ENCODE results near the gene AOPEP. TPM values are rescaled to one million over a fixed set of nuclear protein-coding genes. Genes with fewer than 3 reads are reported as not detected.

Gene AOPEP
- total and polyA plus RNA-seq, 2 donors (not counting 1 experiment from before 2014, with no cell fraction given), result 66.1 to 94.1 TPM

DNA sequence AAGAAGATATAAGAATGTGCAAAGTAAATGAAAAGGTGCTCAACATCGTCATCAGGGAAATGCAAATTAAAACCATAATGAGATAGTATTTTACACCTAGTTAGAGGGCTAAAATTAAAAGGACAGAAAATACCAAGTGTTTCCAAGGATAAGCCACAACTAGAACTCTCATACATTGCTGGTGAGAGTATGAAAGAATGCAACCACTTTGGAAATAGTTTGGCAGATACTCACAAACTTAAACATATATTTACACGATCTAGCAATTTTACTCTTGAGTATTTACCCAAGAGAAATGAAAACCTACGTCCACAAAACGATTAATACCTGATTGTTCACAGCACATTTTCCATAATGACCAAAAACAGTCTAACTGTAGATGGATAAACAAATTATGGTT lies 51.5 kb downstream of the AOPEP start:
- Histone ChIP-seq H3K79me2 (ENCODE audit: control insufficient read depth, insufficient read depth, low read length) (no peaks in the 10 kb centered on the region), H3K27ac (ENCODE audit: insufficient read depth, low read length) (no peak overlapping the region), H4K20me1 (ENCODE audit: control insufficient read depth, extremely low read depth, insufficient read depth, low read length) (no peaks in the 10 kb centered on the region), H3K4me2 (ENCODE audit: extremely low read depth, insufficient read depth, low read length) (no peak overlapping the region), H3K9me3 (ENCODE audit: control insufficient read depth, insufficient read depth, low read depth, low read length) (no peaks in the 10 kb centered on the region), H3K27me3 (ENCODE audit: control insufficient read depth, insufficient read depth, low read length) (no peaks in the 10 kb centered on the region), H3K9ac (ENCODE audit: insufficient read depth, low read length) (no peak overlapping the region), H2AFZ (ENCODE audit: low read length) (no peak overlapping the region), H3K4me3 (replicated peaks in 1 of 4; ENCODE audit: control extremely low read depth in 1 of 4, insufficient read depth in 1 of 4, low read depth in 3 of 4, low read length in 4 of 4) (no peak overlapping the region), H3K4me1 (ENCODE audit: control insufficient read depth, extremely low read depth, insufficient read depth, low read length) (peaks cover 4% of the 10 kb centered on the region), H3K36me3 (ENCODE audit: control insufficient read depth, insufficient read depth, low read length) (no peaks in the 10 kb centered on the region)
- no peak for DNase-seq (ENCODE audit: low read depth in 2 of 2)
- TF ChIP-seq EZH2 (IDR thresholded peaks at IDR 0.05; ENCODE audit: low read length, missing control alignments), result no peak
- TF ChIP-seq, protein P1, sequence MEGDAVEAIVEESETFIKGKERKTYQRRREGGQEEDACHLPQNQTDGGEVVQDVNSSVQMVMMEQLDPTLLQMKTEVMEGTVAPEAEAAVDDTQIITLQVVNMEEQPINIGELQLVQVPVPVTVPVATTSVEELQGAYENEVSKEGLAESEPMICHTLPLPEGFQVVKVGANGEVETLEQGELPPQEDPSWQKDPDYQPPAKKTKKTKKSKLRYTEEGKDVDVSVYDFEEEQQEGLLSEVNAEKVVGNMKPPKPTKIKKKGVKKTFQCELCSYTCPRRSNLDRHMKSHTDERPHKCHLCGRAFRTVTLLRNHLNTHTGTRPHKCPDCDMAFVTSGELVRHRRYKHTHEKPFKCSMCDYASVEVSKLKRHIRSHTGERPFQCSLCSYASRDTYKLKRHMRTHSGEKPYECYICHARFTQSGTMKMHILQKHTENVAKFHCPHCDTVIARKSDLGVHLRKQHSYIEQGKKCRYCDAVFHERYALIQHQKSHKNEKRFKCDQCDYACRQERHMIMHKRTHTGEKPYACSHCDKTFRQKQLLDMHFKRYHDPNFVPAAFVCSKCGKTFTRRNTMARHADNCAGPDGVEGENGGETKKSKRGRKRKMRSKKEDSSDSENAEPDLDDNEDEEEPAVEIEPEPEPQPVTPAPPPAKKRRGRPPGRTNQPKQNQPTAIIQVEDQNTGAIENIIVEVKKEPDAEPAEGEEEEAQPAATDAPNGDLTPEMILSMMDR (conservative IDR thresholded peaks at IDR 0.05 in 1 of 2, IDR thresholded peaks at IDR 0.05 in 1 of 2; ENCODE audit: low read depth in 1 of 2, low read length in 2 of 2), result no peak

DNA sequence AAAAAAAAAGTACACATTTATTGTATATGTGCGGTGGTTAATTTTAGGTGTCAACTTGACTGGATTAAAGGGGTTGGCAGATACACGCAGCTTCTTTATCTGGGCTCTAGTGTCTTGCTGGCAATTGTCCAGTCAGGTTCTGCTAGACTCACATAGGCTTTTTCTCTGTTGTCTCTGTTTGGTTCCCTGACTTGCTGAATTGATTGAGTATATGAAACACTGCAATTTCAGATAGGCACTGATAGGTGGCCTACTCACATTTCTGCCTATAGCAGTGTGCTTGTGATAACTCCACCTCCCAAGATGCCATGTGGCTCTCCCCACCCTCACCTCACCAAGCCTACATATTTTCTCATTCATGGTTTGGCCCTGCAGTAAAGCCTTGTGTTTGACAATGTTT lies 52.5 kb downstream of the AOPEP start:
- no peaks in the 10 kb centered on the region for H3K9me3 ChIP-seq (ENCODE audit: control insufficient read depth, insufficient read depth, low read depth, low read length)
- H3K9ac ChIP-seq (ENCODE audit: insufficient read depth, low read length), result no peak overlapping the region
- no peak overlapping the region for H3K27ac ChIP-seq (ENCODE audit: insufficient read depth, low read length)

DNA sequence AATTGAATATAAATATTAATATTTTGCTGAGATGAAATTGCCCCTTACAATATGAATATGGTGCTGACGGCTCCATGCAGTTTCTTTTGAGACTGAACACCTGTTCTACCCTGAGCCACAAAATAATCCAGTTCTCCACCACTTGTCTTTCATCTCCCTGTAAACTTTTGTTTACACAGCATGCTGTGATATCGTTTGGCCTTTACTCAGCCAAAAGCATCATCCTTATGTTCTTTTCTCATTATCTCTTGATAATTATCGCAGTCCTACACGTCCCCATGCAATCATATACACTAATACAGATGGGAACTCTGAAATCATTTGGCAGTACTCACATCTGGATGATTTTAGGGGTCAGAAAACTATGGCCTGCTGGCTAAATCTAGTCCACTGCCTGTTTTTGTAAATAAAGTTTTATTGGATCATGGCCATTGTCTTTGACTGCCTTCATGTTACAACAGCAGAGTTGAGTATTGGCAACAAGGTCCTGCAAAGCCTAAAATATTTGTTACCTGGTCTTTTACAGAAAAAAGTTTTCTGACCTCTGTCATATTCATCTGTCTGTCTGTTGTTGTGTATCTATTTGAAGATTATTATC lies 53.3 kb downstream of the AOPEP start:
- Histone ChIP-seq H3K4me2 (ENCODE audit: extremely low read depth, insufficient read depth, low read length) (no peak overlapping the region), H3K36me3 (ENCODE audit: control insufficient read depth, insufficient read depth, low read length) (no peaks in the 10 kb centered on the region), H3K4me3 (replicated peaks in 1 of 4; ENCODE audit: control extremely low read depth in 1 of 4, insufficient read depth in 1 of 4, low read depth in 3 of 4, low read length in 4 of 4) (no peak overlapping the region), H4K20me1 (ENCODE audit: control insufficient read depth, extremely low read depth, insufficient read depth, low read length) (no peaks in the 10 kb centered on the region), H3K9ac (ENCODE audit: insufficient read depth, low read length) (no peak overlapping the region), H3K27ac (ENCODE audit: insufficient read depth, low read length) (no peak overlapping the region), H3K27me3 (ENCODE audit: control insufficient read depth, insufficient read depth, low read length) (no peaks in the 10 kb centered on the region), H3K9me3 (ENCODE audit: control insufficient read depth, insufficient read depth, low read depth, low read length) (no peaks in the 10 kb centered on the region), H3K79me2 (ENCODE audit: control insufficient read depth, insufficient read depth, low read length) (no peaks in the 10 kb centered on the region), H3K4me1 (ENCODE audit: control insufficient read depth, extremely low read depth, insufficient read depth, low read length) (peaks cover 4% of the 10 kb centered on the region), H2AFZ (ENCODE audit: low read length) (no peak overlapping the region)
- no peak for TF ChIP-seq EZH2 (IDR thresholded peaks at IDR 0.05; ENCODE audit: low read length, missing control alignments)
- TF ChIP-seq, protein P1 (conservative IDR thresholded peaks at IDR 0.05 in 1 of 2, IDR thresholded peaks at IDR 0.05 in 1 of 2; ENCODE audit: low read depth in 1 of 2, low read length in 2 of 2), result no peak
- DNase-seq (ENCODE audit: low read depth in 2 of 2), result no peak

More for the DNA sequence above, 52.5 kb downstream of the AOPEP start:
- H4K20me1 ChIP-seq (ENCODE audit: control insufficient read depth, extremely low read depth, insufficient read depth, low read length), result no peaks in the 10 kb centered on the region
- DNase-seq (ENCODE audit: low read depth in 2 of 2), result no peak
- H3K36me3 ChIP-seq (ENCODE audit: control insufficient read depth, insufficient read depth, low read length), result no peaks in the 10 kb centered on the region
- no peak overlapping the region for H2AFZ ChIP-seq (ENCODE audit: low read length)
- H3K4me2 ChIP-seq (ENCODE audit: extremely low read depth, insufficient read depth, low read length), result no peak overlapping the region
- H3K27me3 ChIP-seq (ENCODE audit: control insufficient read depth, insufficient read depth, low read length), result no peaks in the 10 kb centered on the region
- peaks cover 4% of the 10 kb centered on the region for H3K4me1 ChIP-seq (ENCODE audit: control insufficient read depth, extremely low read depth, insufficient read depth, low read length)
- TF ChIP-seq, protein P1 (conservative IDR thresholded peaks at IDR 0.05 in 1 of 2, IDR thresholded peaks at IDR 0.05 in 1 of 2; ENCODE audit: low read depth in 1 of 2, low read length in 2 of 2), result no peak
- no peaks in the 10 kb centered on the region for H3K79me2 ChIP-seq (ENCODE audit: control insufficient read depth, insufficient read depth, low read length)
- no peak overlapping the region for H3K4me3 ChIP-seq (replicated peaks in 1 of 4; ENCODE audit: control extremely low read depth in 1 of 4, insufficient read depth in 1 of 4, low read depth in 3 of 4, low read length in 4 of 4)
